Measurements from ENCODE around the gene IFNG. TPM values are rescaled to one million over a fixed set of nuclear protein-coding genes. Genes with fewer than 3 reads are reported as not detected.

Gene IFNG
- total RNA-seq (2011; cell fraction: chromatin; rRNA removed; ENCODE audit: low replicate concordance), result not detected in 2 replicates
- not detected in 2 replicates for total RNA-seq (2011; cell fraction: nucleolus; rRNA removed)
- not detected in 2 replicates for total RNA-seq (2011; cell fraction: nucleoplasm; rRNA removed)
- not detected in 2 replicates for total RNA-seq (2014; rRNA removed)
- total RNA-seq (2014; rRNA removed; fragmentation: Illumina TruSeq; extraction: Trizol), result not detected in 2 replicates
- total RNA-seq (2015; rRNA removed; fragmentation: Illumina TruSeq; extraction: Trizol), result not detected in 2 replicates
- 0.29 and 0.38 TPM in 2 replicates for total RNA-seq (2021)
- not detected in 2 replicates for polyA plus RNA-seq (2011; rRNA removed)
- polyA plus RNA-seq (2011; cell fraction: cytosol; rRNA removed), result not detected in 2 replicates
- not detected in 2 replicates for polyA plus RNA-seq (2011; cell fraction: nucleus; rRNA removed)
- not detected in 2 replicates for polyA plus RNA-seq (2012)
- not detected in 2 replicates for polyA plus RNA-seq (2014; fragmentation: Illumina TruSeq; extraction: Trizol)
- not detected for polyA plus RNA-seq (2014; fragmentation: Nextera tagmentation; extraction: Ambion mirVana)
- polyA plus RNA-seq (2014; rRNA removed), result not detected in 2 replicates
- polyA minus RNA-seq (2011; rRNA and poly(A)+ RNA removed), result not detected in 2 replicates
- polyA minus RNA-seq (2011; cell fraction: cytosol; rRNA and poly(A)+ RNA removed), result not detected in 2 replicates
- not detected in 2 replicates for polyA minus RNA-seq (2011; cell fraction: nucleus; rRNA and poly(A)+ RNA removed)
- not detected for Bru-seq, nascent RNA
- BruChase-seq, experiment 1, labeled RNA remaining after a 2-hour chase, result not detected
- not detected for BruChase-seq, experiment 2, labeled RNA remaining after a 6-hour chase
- long read RNA-seq, experiment 1, result 0 reads
- long read RNA-seq, experiment 2, result 0 reads
- long read RNA-seq, experiment 3, result 0 reads

- Histone ChIP-seq H3K9ac (ENCODE audit: insufficient read depth in 1 of 2, low read depth in 2 of 2, low read length in 2 of 2) (no peak within 1 kb of the TSS), H3K4me3 (no peak within 1 kb of the TSS), H3K36me3 (ENCODE audit: control insufficient read depth, insufficient read depth, low read length) (no peaks in the 10 kb centered on the region), H3K79me2 (ENCODE audit: control insufficient read depth, insufficient read depth, low read length) (no peaks in the 10 kb centered on the region), H3K9me3 (replicated peaks; ENCODE audit: control insufficient read depth, insufficient read depth, low read depth, low read length) (no peaks in the 10 kb centered on the region), H3K9me1 (ENCODE audit: control insufficient read depth, insufficient read depth, low read length) (no peaks in the 10 kb centered on the region), H3K4me1 (replicated peaks in 1 of 2; ENCODE audit: control insufficient read depth in 2 of 2, insufficient read depth in 2 of 2, low read length in 2 of 2) (no peaks in the 10 kb centered on the region), H2AFZ (ENCODE audit: low read depth, low read length) (no peak within 1 kb of the TSS), H3K27ac (ENCODE audit: extremely low read depth, low read depth, low read length) (no peak within 1 kb of the TSS), H3K27me3 (ENCODE audit: control insufficient read depth in 2 of 2, insufficient read depth in 2 of 2, low read length in 2 of 2) (peaks cover 4 to 7% of the 10 kb centered on the region in 2 experiments; a peak in 3 of 5 replicates), H4K20me1 (replicated peaks; ENCODE audit: control insufficient read depth, insufficient read depth, low read length) (no peaks in the 10 kb centered on the region; the same call in 1 of the 2 replicates), H3K4me2 (ENCODE audit: insufficient read depth, low read length) (no peak within 1 kb of the TSS)
- intact Hi-C loops (cut with micrococcal nuclease), result loop anchor here (5.0 kb wide), 2 partner anchors 117 to 157 kb away; no protein-coding TSS in a partner anchor
- ChIA-PET CTCF (ENCODE audit: low intra/inter-chr PET ratio) (no interaction called here), POLR2A (no interaction called here)
- in situ Hi-C loops (cut with MboI), result no loop called here
- DNase-seq (ENCODE audit: extremely low read depth in 1 of 4, low spot score in 3 of 4) (no peak), ATAC-seq (no peak), FAIRE-seq (no peak)
- WGBS (ENCODE audit: insufficient coverage, low coverage, missing lambda C conversion rate), result 0% methylated on average over 5 of the region's 5 CpGs
- no peak for TF ChIP-seq GTF2F1 (IDR thresholded peaks at IDR 0.05; ENCODE audit: low read depth, low read length)
- TF ChIP-seq ZC3H4 (CRISPR knock-in tag; IDR thresholded peaks at IDR 0.05; ENCODE audit: borderline replicate concordance), result no peak
- TF ChIP-seq KLF10 (CRISPR knock-in tag; IDR thresholded peaks at IDR 0.05), result no peak
- TF ChIP-seq KHSRP (IDR thresholded peaks at IDR 0.05), result no peak
- no peak for TF ChIP-seq ZNF780A (CRISPR knock-in tag; IDR thresholded peaks at IDR 0.05)
- no peak for TF ChIP-seq TAF15 (IDR thresholded peaks at IDR 0.05; ENCODE audit: low read depth, low read length)
- no peak for TF ChIP-seq TAF1 (IDR thresholded peaks at IDR 0.05; ENCODE audit: control insufficient read depth, extremely low read depth, insufficient read depth, low read length, severe bottlenecking)
- no TSS peak for BruUV-seq (replicated peaks)
Observed at GRCh38 chr12:68159681-68160304, at the start of gene IFNG. Gene IFNG, minus strand, starts transcription at chr12:68159740. Its CDS starts 125 bp downstream, at chr12:68159615.

All from K562 (cell line).